ENCODE measurements around the gene TRIM31. TPM values are rescaled to one million over a fixed set of nuclear protein-coding genes. Genes with fewer than 3 reads are reported as not detected.

TRIM31 gene
- total RNA-seq, 4 donors from 2014 or later: not detected

DNA sequence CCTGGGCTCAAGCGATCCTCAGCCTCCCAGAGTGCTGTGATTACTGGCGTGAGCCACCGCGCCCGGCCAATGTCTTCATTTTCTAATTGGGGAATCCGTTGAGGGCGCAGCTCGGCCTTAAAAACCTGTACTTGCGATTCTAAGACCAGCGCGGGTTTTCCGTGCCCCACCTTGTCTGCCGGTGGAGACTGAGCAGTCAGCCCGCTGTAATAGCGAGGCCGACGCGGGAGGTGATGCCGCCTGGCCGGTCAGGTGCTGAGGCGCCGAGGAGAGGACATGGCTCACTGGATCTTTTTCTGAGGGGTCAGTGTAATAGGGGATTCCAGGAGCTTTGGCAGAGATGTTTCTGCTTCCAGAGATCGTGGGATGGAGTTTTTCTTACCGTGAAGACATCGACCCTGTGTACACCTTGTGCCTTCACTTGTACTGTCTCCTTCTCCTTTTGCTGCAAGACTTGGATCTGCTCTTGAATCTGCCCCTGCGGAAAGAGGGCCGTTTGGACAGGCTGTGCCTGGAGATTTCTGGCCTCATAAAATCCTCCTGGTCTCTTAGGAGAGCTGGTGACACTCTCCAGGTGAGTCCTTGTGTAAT is 1.5 kb downstream of the TRIM31 start:
- DNase-seq (ENCODE audit: low spot score): no peak
- TF ChIP-seq, protein P1, sequence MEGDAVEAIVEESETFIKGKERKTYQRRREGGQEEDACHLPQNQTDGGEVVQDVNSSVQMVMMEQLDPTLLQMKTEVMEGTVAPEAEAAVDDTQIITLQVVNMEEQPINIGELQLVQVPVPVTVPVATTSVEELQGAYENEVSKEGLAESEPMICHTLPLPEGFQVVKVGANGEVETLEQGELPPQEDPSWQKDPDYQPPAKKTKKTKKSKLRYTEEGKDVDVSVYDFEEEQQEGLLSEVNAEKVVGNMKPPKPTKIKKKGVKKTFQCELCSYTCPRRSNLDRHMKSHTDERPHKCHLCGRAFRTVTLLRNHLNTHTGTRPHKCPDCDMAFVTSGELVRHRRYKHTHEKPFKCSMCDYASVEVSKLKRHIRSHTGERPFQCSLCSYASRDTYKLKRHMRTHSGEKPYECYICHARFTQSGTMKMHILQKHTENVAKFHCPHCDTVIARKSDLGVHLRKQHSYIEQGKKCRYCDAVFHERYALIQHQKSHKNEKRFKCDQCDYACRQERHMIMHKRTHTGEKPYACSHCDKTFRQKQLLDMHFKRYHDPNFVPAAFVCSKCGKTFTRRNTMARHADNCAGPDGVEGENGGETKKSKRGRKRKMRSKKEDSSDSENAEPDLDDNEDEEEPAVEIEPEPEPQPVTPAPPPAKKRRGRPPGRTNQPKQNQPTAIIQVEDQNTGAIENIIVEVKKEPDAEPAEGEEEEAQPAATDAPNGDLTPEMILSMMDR (IDR thresholded peaks at IDR 0.05): no peak

GRCh38 chr6:30104661-30105060 is 8.2 kb downstream of the TRIM31 start:
- no peak for DNase-seq (ENCODE audit: low spot score)
- ATAC-seq (ENCODE audit: low FRiP score): no peak
- TF ChIP-seq, protein P1 (IDR thresholded peaks at IDR 0.05): no peak

More for the DNA sequence above, 1.5 kb downstream of the TRIM31 start:
- ATAC-seq (ENCODE audit: low FRiP score): no peak

DNA sequence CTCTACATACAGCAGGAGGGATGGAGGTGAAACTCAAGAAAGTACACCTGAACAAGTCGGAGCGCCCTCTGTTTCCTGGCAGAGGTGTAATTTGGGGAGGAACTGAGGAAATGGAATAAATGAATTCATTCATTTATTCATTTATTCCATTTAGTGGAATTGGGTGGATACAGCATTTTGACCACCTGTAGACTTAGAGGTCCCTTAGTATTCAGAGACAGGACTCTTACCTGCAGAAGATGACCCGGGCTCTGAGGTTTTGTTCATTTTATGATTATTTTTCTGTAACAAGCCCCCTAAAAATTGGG is 9.1 kb downstream of the TRIM31 start:
- no peak for ATAC-seq (ENCODE audit: low FRiP score)
- no peak for DNase-seq (ENCODE audit: low spot score)
- TF ChIP-seq, protein P1 (IDR thresholded peaks at IDR 0.05): no peak

DNA sequence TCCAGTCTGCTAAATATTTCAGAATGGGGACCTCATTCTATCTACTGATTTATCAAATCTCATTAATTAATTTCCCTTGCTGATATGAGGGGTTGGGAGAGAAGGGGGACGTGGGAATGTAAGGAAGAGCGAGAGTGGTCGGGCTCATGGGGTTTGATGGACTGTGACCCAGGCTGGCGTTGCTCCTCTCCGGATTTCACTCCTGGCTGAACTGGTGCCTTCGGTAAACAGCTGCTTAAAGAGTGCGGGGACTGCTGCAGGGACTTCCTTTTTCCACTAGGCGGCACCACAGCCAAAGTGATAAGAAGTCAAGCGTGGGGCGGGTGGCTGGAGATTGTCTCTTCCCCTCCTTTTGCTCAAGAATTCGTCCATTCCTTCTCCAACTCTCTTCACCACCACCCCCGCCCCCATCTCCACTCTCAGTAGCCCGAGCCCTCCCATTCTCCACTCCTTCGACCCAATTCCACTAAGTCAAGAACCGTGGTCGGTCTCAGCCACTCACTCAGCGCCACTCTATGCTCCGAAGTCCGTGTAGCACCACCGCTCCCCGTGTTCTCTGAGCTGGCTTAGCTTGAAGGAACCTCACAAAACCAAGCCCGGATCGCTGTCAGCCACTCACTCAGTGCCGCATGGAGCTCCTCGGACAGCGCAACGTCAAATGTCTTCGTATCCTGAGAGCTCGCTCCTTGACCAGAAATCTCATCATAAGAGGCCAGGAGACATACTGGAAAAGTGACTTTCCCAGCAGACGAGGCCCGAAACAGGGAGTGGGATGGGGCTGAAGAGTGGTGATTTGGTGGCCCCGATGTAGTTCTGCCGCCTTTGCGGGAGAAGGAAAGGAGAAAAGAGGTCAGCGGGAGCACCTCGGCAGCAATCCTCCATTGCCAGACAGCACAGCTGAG is 9.7 kb downstream of the TRIM31 start:
- DNase-seq (ENCODE audit: low spot score): peak; percentile 78
- peak; percentile 74 for ATAC-seq (ENCODE audit: low FRiP score)
- TF ChIP-seq, protein P1 (IDR thresholded peaks at IDR 0.05): peak in 2 of 3 donors; percentile 22 to 81

DNA sequence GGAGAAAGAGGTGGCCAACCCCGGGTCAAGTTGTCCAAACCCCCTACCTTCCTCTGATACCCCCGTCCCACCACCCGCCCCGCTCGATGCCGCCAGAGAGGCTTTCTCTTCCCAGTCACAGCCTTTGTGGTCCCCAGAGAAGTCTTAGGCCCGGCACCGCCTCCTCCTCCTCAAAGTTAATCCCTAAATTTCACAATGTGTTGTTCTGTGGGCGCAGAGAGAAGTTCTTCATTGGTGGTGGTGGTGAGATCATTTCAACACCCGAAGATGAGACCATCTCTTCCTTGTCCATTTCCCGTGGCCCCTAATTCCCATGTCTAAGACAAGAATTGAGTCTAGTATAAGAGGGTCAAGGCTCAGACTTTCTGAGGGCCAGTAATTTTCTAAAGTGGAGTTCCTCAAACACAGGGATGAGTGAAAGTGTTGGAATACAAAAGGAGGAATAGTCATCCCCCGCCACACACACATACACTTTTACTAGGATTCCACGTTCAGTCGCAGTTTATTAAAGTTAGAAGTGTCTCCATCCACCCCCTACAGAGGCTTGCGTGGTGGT is 10.4 kb downstream of the TRIM31 start:
- peak; percentile 33 for ATAC-seq (ENCODE audit: low FRiP score)
- TF ChIP-seq, protein P1 (IDR thresholded peaks at IDR 0.05): no peak
- DNase-seq (ENCODE audit: low spot score): no peak

GRCh38 chr6:30101444-30102413 is 11.2 kb downstream of the TRIM31 start:
- ATAC-seq (ENCODE audit: low FRiP score) (peak; percentile 93), DNase-seq (ENCODE audit: low spot score) (peak; percentile 71)
- TF ChIP-seq, protein P1 (IDR thresholded peaks at IDR 0.05): no peak

Measured in omental fat pad (tissue), 4 donors.